HL-60 (cell line): Measurements from ENCODE around the gene PIGN.

Source experiments
- DNase-seq, 2 experiments: peaks; one replicate each; pipeline ENCODE4 v3.0.0-alpha.2; 2010 to 2020; ENCODE audit warnings: low read depth in 1 of 2, low spot score in 1 of 2
- H3K27ac ChIP-seq: fragments of 250-450 bp; sonication (Bioruptor Pico); replicated peaks from 2 replicates; pipeline ENCODE4 v1.5.1; 2020; ENCODE audit warnings: mild to moderate bottlenecking, moderate library complexity
- H3K27me3 ChIP-seq: fragments of 250-450 bp; sonication (Bioruptor Pico); 2 replicates; pipeline ENCODE4 v1.5.1; 2021; ENCODE audit warnings: mild to moderate bottlenecking, moderate library complexity; ENCODE audit not compliant: insufficient read depth, poor library complexity, severe bottlenecking
- H3K4me3 ChIP-seq: replicated peaks from 2 replicates; pipeline ENCODE4 v1.5.1; 2011; ENCODE audit warnings: mild to moderate bottlenecking, control low read depth, low read length; ENCODE audit not compliant: insufficient read depth
- CTCF ChIP-seq: IDR thresholded peaks from one replicate; pipeline ENCODE4 v1.5.1; 2011; ENCODE audit warnings: low read length, control low read depth, inconsistent platforms; ENCODE audit not compliant: insufficient read depth
- GABPA ChIP-seq: IDR thresholded peaks from 2 replicates; pipeline ENCODE4 v1.6.1; 2012; ENCODE audit warnings: low read depth
- POLR2AphosphoS5 ChIP-seq: IDR thresholded peaks from 2 replicates; pipeline ENCODE4 v1.6.1; 2012; ENCODE audit warnings: low read depth
- REST ChIP-seq: IDR thresholded peaks from 2 replicates; pipeline ENCODE4 v1.6.1; 2012; ENCODE audit warnings: low read depth; ENCODE audit not compliant: insufficient replicate concordance
- SPI1 ChIP-seq: IDR thresholded peaks from 2 replicates; pipeline ENCODE4 v1.6.1; 2012; ENCODE audit warnings: low read depth, mild to moderate bottlenecking, borderline replicate concordance

Gene PIGN

GRCh38 chr18:62224229-62224628, 37.4 kb upstream of the PIGN start:
- Histone ChIP-seq H3K27me3 (no peaks in the 10 kb centered on the region), H3K27ac (no peak overlapping the region), H3K4me3 (no peak overlapping the region)
- no peak for DNase-seq
- TF ChIP-seq REST (no peak), SPI1 (no peak), GABPA (no peak), CTCF (no peak), POLR2AphosphoS5 (no peak)

- TF ChIP-seq GABPA (no peak), SPI1 (no peak), POLR2AphosphoS5 (no peak), REST (no peak), CTCF (no peak)
- H3K27ac ChIP-seq = no peak overlapping the region
- H3K27me3 ChIP-seq = no peaks in the 10 kb centered on the region
- no peak overlapping the region for H3K4me3 ChIP-seq
- DNase-seq = no peak
Measured at GRCh38 chr18:62214790-62215189, 27.9 kb upstream of the PIGN start.

GRCh38 chr18:62211325-62211828, 24.5 kb upstream of the PIGN start:
- no peak for DNase-seq
- no peak overlapping the region for H3K27ac ChIP-seq
- no peak for TF ChIP-seq POLR2AphosphoS5
- no peak for TF ChIP-seq GABPA
- TF ChIP-seq REST = no peak
- no peak overlapping the region for H3K4me3 ChIP-seq
- no peaks in the 10 kb centered on the region for H3K27me3 ChIP-seq
